ENCODE measurements around the gene DIPK1B. TPM values are rescaled to one million over a fixed set of nuclear protein-coding genes. Genes with fewer than 3 reads are reported as not detected.

The DIPK1B gene
- total RNA-seq, 2 experiments from 2014 or later, result 0.14 TPM; not detected in 1

- H3K27me3 Mint-ChIP-seq, result peaks cover 9% of the 10 kb centered on the region
- H3K9me3 Mint-ChIP-seq, result no peaks in the 10 kb centered on the region
- peaks cover 2% of the 10 kb centered on the region for H3K4me1 Mint-ChIP-seq (ENCODE audit: low read depth)
- intact Hi-C loops (cut with micrococcal nuclease), result no loop called here
- H3K4me3 Mint-ChIP-seq, result no peak overlapping the region
- no peak overlapping the region for H3K27ac Mint-ChIP-seq
- TF ChIP-seq CTCF (IDR thresholded peaks at IDR 0.05), result no peak
- no peaks in the 10 kb centered on the region for H3K36me3 Mint-ChIP-seq (ENCODE audit: low read depth)
- ATAC-seq (peak; percentile 40), DNase-seq (no peak)
- ChIA-PET POLR2A (no interaction called here), CTCF (interaction anchor here (1.0 to 1.5 kb wide), 2 partner anchors 9 to 181 kb away, joined by 3 to 4 read pairs; no protein-coding TSS in a partner anchor)
Observed at GRCh38 chr9:136665704-136666371, 46.5 kb upstream of the DIPK1B start.

- CTCF ChIA-PET, result interaction anchor here (1.0 to 1.5 kb wide), 2 partner anchors 8 to 182 kb away, joined by 3 to 4 read pairs; no protein-coding TSS in a partner anchor
- POLR2A ChIA-PET, result interaction anchor here (1.4 kb wide), 1 partner anchor 9 kb away, joined by 3 read pairs; no protein-coding TSS in a partner anchor
- H3K4me1 Mint-ChIP-seq (ENCODE audit: low read depth), result peaks cover 2% of the 10 kb centered on the region
- peak overlapping the region; percentile 46 for H3K4me3 Mint-ChIP-seq
- H3K27ac Mint-ChIP-seq, result no peak overlapping the region
- DNase-seq (no peak), ATAC-seq (no peak)
- H3K27me3 Mint-ChIP-seq, result peaks cover 9% of the 10 kb centered on the region
- TF ChIP-seq CTCF (IDR thresholded peaks at IDR 0.05), result no peak
- no peaks in the 10 kb centered on the region for H3K36me3 Mint-ChIP-seq (ENCODE audit: low read depth)
- no peaks in the 10 kb centered on the region for H3K9me3 Mint-ChIP-seq
- intact Hi-C loops (cut with micrococcal nuclease), result no loop called here
Observed at GRCh38 chr9:136666372-136667213, 45.8 kb upstream of the DIPK1B start.

- TF ChIP-seq CTCF (IDR thresholded peaks at IDR 0.05), result no peak
Observed at GRCh38 chr9:136667214-136667939, 45.0 kb upstream of the DIPK1B start.

GRCh38 chr9:136667940-136668760 lies 44.2 kb upstream of the DIPK1B start:
- TF ChIP-seq CTCF (IDR thresholded peaks at IDR 0.05), result no peak
- CTCF ChIA-PET, result interaction anchor here (0.8 to 1.6 kb wide), 2 partner anchors 8 to 26 kb away, joined by 3 to 4 read pairs; no protein-coding TSS in a partner anchor
- POLR2A ChIA-PET, result no interaction called here
- Mint-ChIP-seq H3K27me3 (peaks cover 9% of the 10 kb centered on the region), H3K4me3 (no peak overlapping the region), H3K36me3 (ENCODE audit: low read depth) (no peaks in the 10 kb centered on the region), H3K9me3 (no peaks in the 10 kb centered on the region), H3K4me1 (ENCODE audit: low read depth) (peaks cover 2% of the 10 kb centered on the region), H3K27ac (no peak overlapping the region)
- ATAC-seq, result no peak
- intact Hi-C loops (cut with micrococcal nuclease), result no loop called here
- DNase-seq, result no peak

More at GRCh38 chr9:136667214-136667939, 45.0 kb upstream of the DIPK1B start:
- no peaks in the 10 kb centered on the region for H3K9me3 Mint-ChIP-seq
- no peak for ATAC-seq
- peaks cover 2% of the 10 kb centered on the region for H3K4me1 Mint-ChIP-seq (ENCODE audit: low read depth)
- intact Hi-C loops (cut with micrococcal nuclease), result no loop called here
- H3K4me3 Mint-ChIP-seq, result no peak overlapping the region
- DNase-seq, result no peak
- no peak overlapping the region for H3K27ac Mint-ChIP-seq
- ChIA-PET CTCF (interaction anchor here (0.8 to 1.6 kb wide), 3 partner anchors 9 to 183 kb away, joined by 3 to 4 read pairs (median 4); no protein-coding TSS in a partner anchor), POLR2A (interaction anchor here (1.4 kb wide), 1 partner anchor 9 kb away, joined by 3 read pairs; no protein-coding TSS in a partner anchor)
- H3K27me3 Mint-ChIP-seq, result peaks cover 9% of the 10 kb centered on the region
- no peaks in the 10 kb centered on the region for H3K36me3 Mint-ChIP-seq (ENCODE audit: low read depth)

All from activated CD8-positive, alpha-beta T cell treated with anti-CD3 and anti-CD28 coated beads for 36 hours (primary cell).